H1 (cell line): ENCODE measurements around the gene CCIN. TPM values are rescaled to one million over a fixed set of nuclear protein-coding genes. Genes with fewer than 3 reads are reported as not detected.

Source experiments
- KDM5A ChIP-seq: fragments of 200-600 bp; IDR thresholded peaks from 2 replicates; pipeline ENCODE4 v1.7.1; 2012; ENCODE audit warnings: mild to moderate bottlenecking, low read length, inconsistent platforms, mixed read lengths
- polyA plus RNA-seq, 7 experiments: library from polyadenylated mRNA; depleted of rRNA in 3 of 7; stranded (reverse) in 5 of 7; unstranded in 2 of 7; fragments of >200 nt in 5 of 7; fragments of 200-250 nt in 2 of 7; gene quantifications; 1 replicate in 5 of 7; 2 replicates in 1 of 7; 4 replicates in 1 of 7; pipeline versions ENCODE4 v1.2.1 to v1.2.3, GENCODE V29; 2011 to 2013; ENCODE audit warnings: missing spikeins in 2 of 7, mixed read lengths in 2 of 7
- total RNA-seq: library from RNA; stranded (reverse); fragmentation: NEBNext Ultra II Directional; extraction: Animal tissue kit (Norgen Biotek cat#: 25700); gene quantifications from 2 replicates; pipeline ENCODE4 v1.2.1, GENCODE V29; 2021

The CCIN gene
- total and polyA plus RNA-seq, 2 of the 8 experiments (the other 6 are each of a cell fraction or from before 2014, with no cell fraction given): 0.19 to 0.21 TPM

DNA sequence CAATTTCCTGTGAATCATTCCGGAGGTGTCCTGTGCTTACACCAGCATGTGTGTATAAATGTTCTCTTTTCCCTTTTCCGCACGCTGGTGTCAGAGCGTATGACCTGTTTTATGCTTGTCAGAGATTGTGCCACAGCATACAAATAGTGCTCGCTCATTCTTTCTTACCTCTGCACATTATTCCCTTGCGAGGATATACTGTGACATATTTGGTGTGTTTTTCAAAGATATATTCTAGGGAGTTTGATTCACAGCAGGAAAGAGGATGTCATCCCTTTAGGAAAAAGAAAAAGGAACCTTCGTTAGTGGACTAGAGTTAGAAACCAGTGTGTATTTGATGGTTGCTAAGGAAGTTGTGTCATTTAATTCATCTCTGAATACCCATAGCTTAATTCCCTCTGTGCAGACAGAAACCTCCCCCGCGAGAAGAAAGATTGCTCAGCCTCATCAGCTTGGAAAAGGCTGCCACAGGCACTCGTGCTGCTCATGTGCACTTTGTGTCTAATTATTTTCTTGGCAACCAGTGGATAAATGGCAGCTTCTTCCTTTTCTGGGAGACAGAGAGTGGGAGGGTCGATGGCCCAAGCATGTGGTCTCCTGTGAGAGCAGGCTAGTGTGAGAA lies 14.7 kb upstream of the CCIN start (continued):
- TF ChIP-seq KDM5A: no peak
